ENCODE results near the gene CTXND1. TPM values are rescaled to one million over a fixed set of nuclear protein-coding genes. Genes with fewer than 3 reads are reported as not detected.

The CTXND1 gene
- total and polyA plus RNA-seq, 2 donors (not counting 1 experiment from before 2014, with no cell fraction given): under 0.01 to 0.01 TPM

DNA sequence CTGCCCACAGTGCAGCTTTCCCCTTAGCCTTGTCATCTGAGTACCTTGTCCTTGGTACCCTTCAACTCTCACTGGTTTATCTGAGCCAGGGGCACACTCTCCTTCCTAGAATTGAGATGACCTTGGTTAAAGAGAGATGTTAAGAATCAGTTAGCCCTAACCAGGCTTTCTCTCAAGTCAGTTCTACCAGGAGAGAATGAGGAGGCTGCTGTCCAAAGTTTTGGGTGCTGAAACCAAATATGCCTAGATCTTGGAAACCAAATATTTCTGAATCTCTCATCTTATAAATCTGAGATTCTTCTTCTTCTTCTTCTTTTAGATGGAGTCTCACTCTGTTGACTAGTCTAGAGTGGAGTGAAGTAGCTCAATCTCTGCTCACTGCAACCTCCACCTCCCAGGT is 12.0 kb upstream of the CTXND1 start:
- peak; percentile 10 to 31 for DNase-seq (ENCODE audit: low read depth in 2 of 2)
- no peak overlapping the region for H3K9ac ChIP-seq (ENCODE audit: insufficient read depth, low read length)
- TF ChIP-seq, protein P1, sequence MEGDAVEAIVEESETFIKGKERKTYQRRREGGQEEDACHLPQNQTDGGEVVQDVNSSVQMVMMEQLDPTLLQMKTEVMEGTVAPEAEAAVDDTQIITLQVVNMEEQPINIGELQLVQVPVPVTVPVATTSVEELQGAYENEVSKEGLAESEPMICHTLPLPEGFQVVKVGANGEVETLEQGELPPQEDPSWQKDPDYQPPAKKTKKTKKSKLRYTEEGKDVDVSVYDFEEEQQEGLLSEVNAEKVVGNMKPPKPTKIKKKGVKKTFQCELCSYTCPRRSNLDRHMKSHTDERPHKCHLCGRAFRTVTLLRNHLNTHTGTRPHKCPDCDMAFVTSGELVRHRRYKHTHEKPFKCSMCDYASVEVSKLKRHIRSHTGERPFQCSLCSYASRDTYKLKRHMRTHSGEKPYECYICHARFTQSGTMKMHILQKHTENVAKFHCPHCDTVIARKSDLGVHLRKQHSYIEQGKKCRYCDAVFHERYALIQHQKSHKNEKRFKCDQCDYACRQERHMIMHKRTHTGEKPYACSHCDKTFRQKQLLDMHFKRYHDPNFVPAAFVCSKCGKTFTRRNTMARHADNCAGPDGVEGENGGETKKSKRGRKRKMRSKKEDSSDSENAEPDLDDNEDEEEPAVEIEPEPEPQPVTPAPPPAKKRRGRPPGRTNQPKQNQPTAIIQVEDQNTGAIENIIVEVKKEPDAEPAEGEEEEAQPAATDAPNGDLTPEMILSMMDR (conservative IDR thresholded peaks at IDR 0.05 in 1 of 2, IDR thresholded peaks at IDR 0.05 in 1 of 2; ENCODE audit: low read depth in 1 of 2, low read length in 2 of 2): no peak
- no peak for TF ChIP-seq EZH2 (IDR thresholded peaks at IDR 0.05; ENCODE audit: low read length, missing control alignments)
- no peaks in the 10 kb centered on the region for H3K27me3 ChIP-seq (ENCODE audit: control insufficient read depth, insufficient read depth, low read length)
- H3K27ac ChIP-seq (ENCODE audit: insufficient read depth, low read length): no peak overlapping the region
- no peaks in the 10 kb centered on the region for H3K9me3 ChIP-seq (ENCODE audit: control insufficient read depth, insufficient read depth, low read depth, low read length)
- H2AFZ ChIP-seq (ENCODE audit: low read length): no peak overlapping the region
- no peaks in the 10 kb centered on the region for H4K20me1 ChIP-seq (ENCODE audit: control insufficient read depth, extremely low read depth, insufficient read depth, low read length)
- H3K4me3 ChIP-seq (replicated peaks in 1 of 4; ENCODE audit: control extremely low read depth in 1 of 4, insufficient read depth in 1 of 4, low read depth in 3 of 4, low read length in 4 of 4): no peak overlapping the region
- H3K4me2 ChIP-seq (ENCODE audit: extremely low read depth, insufficient read depth, low read length): no peak overlapping the region
- no peaks in the 10 kb centered on the region for H3K79me2 ChIP-seq (ENCODE audit: control insufficient read depth, insufficient read depth, low read length)
- no peaks in the 10 kb centered on the region for H3K4me1 ChIP-seq (ENCODE audit: control insufficient read depth, extremely low read depth, insufficient read depth, low read length)
- no peaks in the 10 kb centered on the region for H3K36me3 ChIP-seq (ENCODE audit: control insufficient read depth, insufficient read depth, low read length)

DNA sequence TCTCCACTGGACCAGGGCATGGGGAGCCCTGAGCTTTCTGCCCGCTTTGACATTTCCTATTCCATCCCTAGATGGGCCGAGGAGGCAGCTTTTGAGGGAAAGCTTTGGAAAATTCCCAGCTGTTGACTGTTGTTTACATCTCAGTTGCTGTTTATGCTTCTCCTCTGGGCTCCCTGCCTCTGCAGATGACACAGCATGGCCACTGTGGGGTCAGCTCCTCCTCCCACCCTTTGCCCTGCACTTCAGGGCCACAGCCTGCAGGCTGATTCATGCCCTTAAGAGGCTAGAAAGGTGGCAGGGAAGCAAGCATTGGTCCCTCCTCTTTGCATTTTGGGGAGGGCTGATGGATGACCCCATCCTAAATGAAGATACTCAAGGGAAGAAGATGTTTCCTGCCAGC is 8.5 kb upstream of the CTXND1 start:
- Histone ChIP-seq H4K20me1 (ENCODE audit: control insufficient read depth, extremely low read depth, insufficient read depth, low read length) (no peaks in the 10 kb centered on the region), H3K9me3 (ENCODE audit: control insufficient read depth, insufficient read depth, low read depth, low read length) (no peaks in the 10 kb centered on the region), H3K4me3 (replicated peaks in 1 of 4; ENCODE audit: control extremely low read depth in 1 of 4, insufficient read depth in 1 of 4, low read depth in 3 of 4, low read length in 4 of 4) (no peak overlapping the region), H3K79me2 (ENCODE audit: control insufficient read depth, insufficient read depth, low read length) (no peaks in the 10 kb centered on the region), H3K36me3 (ENCODE audit: control insufficient read depth, insufficient read depth, low read length) (no peaks in the 10 kb centered on the region), H3K9ac (ENCODE audit: insufficient read depth, low read length) (no peak overlapping the region), H3K27me3 (ENCODE audit: control insufficient read depth, insufficient read depth, low read length) (peaks cover 4% of the 10 kb centered on the region), H3K27ac (ENCODE audit: insufficient read depth, low read length) (no peak overlapping the region), H3K4me1 (ENCODE audit: control insufficient read depth, extremely low read depth, insufficient read depth, low read length) (no peaks in the 10 kb centered on the region), H3K4me2 (ENCODE audit: extremely low read depth, insufficient read depth, low read length) (no peak overlapping the region), H2AFZ (ENCODE audit: low read length) (no peak overlapping the region)
- DNase-seq (ENCODE audit: low read depth in 2 of 2): peak in 1 of 2 donors; percentile 54
- TF ChIP-seq EZH2 (IDR thresholded peaks at IDR 0.05; ENCODE audit: low read length, missing control alignments): no peak
- TF ChIP-seq, protein P1 (conservative IDR thresholded peaks at IDR 0.05 in 1 of 2, IDR thresholded peaks at IDR 0.05 in 1 of 2; ENCODE audit: low read depth in 1 of 2, low read length in 2 of 2): no peak

DNA sequence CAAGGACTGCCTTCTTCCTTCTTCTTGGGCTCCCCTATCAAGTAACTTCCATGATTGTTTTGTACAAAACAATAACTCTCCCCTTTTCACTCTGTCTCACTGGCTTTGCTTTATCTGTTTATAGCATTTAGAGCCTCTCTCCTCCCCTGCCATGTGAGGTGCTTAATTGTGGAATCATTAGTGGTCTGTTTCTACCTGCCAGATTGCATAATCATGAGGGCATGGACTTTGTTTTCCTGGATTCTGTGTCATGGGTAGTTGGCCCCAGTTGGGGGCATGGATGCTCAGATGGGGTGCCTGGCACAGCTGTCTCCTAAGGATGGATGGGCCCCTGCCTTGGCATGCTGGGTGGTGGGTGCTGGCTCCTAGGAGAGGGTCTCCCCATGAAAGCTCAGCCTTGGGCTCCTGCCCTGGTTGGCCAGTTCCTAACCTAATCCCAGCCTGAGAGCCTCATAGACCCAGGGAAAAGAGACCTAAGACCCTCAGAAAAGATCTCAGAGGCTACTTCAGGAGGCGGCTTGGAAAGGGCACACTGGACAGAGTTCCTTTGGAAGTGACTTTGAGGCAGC is 8.0 kb upstream of the CTXND1 start:
- no peak overlapping the region for H3K4me3 ChIP-seq (replicated peaks in 1 of 4; ENCODE audit: control extremely low read depth in 1 of 4, insufficient read depth in 1 of 4, low read depth in 3 of 4, low read length in 4 of 4)
- no peak overlapping the region for H2AFZ ChIP-seq (ENCODE audit: low read length)
- H3K9me3 ChIP-seq (ENCODE audit: control insufficient read depth, insufficient read depth, low read depth, low read length): no peaks in the 10 kb centered on the region
- no peaks in the 10 kb centered on the region for H3K4me1 ChIP-seq (ENCODE audit: control insufficient read depth, extremely low read depth, insufficient read depth, low read length)
- peaks cover 4% of the 10 kb centered on the region for H3K27me3 ChIP-seq (ENCODE audit: control insufficient read depth, insufficient read depth, low read length)
- no peak overlapping the region for H3K9ac ChIP-seq (ENCODE audit: insufficient read depth, low read length)
- H3K4me2 ChIP-seq (ENCODE audit: extremely low read depth, insufficient read depth, low read length): no peak overlapping the region
- no peaks in the 10 kb centered on the region for H3K36me3 ChIP-seq (ENCODE audit: control insufficient read depth, insufficient read depth, low read length)
- no peak for DNase-seq (ENCODE audit: low read depth in 2 of 2)
- TF ChIP-seq, protein P1 (conservative IDR thresholded peaks at IDR 0.05 in 1 of 2, IDR thresholded peaks at IDR 0.05 in 1 of 2; ENCODE audit: low read depth in 1 of 2, low read length in 2 of 2): no peak
- no peak for TF ChIP-seq EZH2 (IDR thresholded peaks at IDR 0.05; ENCODE audit: low read length, missing control alignments)
- H3K79me2 ChIP-seq (ENCODE audit: control insufficient read depth, insufficient read depth, low read length): no peaks in the 10 kb centered on the region
- no peak overlapping the region for H3K27ac ChIP-seq (ENCODE audit: insufficient read depth, low read length)
- H4K20me1 ChIP-seq (ENCODE audit: control insufficient read depth, extremely low read depth, insufficient read depth, low read length): no peaks in the 10 kb centered on the region

All from fibroblast of lung (primary cell).